Measurements from ENCODE around the gene PFKFB4. TPM values are rescaled to one million over a fixed set of nuclear protein-coding genes. Genes with fewer than 3 reads are reported as not detected.

PFKFB4 gene
- total RNA-seq, 1 donor from 2014 or later: 19.3 TPM

GRCh38 chr3:48528754-48529153 lies 27.8 kb downstream of the PFKFB4 start:
- TF ChIP-seq CTCF (conservative IDR thresholded peaks at IDR 0.05; ENCODE audit: low read depth, low read length): no peak
- no peak for DNase-seq (ENCODE audit: low read depth)
- H3K4me3 ChIP-seq (ENCODE audit: low read depth, low read length): no peak overlapping the region

DNA sequence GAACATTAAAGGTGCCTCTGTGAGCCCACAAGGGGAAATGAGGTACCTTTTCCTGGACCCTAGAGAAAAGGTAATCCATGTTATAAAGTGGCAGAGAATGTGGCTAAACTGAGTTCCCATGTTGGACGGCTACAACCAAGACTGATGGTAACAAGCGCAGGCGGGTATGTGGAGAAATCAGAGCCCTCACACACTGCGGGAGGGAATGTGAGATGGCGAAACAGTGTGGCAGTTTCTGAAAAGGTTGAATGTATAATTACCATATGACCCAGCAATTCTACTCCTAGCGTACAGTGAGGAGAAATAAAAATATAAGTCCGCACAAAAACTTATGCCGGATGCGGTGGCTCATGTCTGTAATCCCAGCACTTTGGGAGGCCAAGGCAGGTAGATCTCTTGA lies 28.6 kb downstream of the PFKFB4 start:
- H3K4me3 ChIP-seq (ENCODE audit: low read depth, low read length): no peak overlapping the region
- no peak for TF ChIP-seq CTCF (conservative IDR thresholded peaks at IDR 0.05; ENCODE audit: low read depth, low read length)
- no peak for DNase-seq (ENCODE audit: low read depth)

GRCh38 chr3:48524970-48525369 lies 31.6 kb downstream of the PFKFB4 start:
- no peak for DNase-seq (ENCODE audit: low read depth)
- TF ChIP-seq CTCF (conservative IDR thresholded peaks at IDR 0.05; ENCODE audit: low read depth, low read length): no peak

GRCh38 chr3:48521635-48522034 lies 35.0 kb downstream of the PFKFB4 start:
- DNase-seq (ENCODE audit: low read depth): no peak
- H3K4me3 ChIP-seq (ENCODE audit: low read depth, low read length): no peak overlapping the region
- TF ChIP-seq CTCF (conservative IDR thresholded peaks at IDR 0.05; ENCODE audit: low read depth, low read length): no peak

More at GRCh38 chr3:48524970-48525369, 31.6 kb downstream of the PFKFB4 start:
- no peak overlapping the region for H3K4me3 ChIP-seq (ENCODE audit: low read depth, low read length)

DNA sequence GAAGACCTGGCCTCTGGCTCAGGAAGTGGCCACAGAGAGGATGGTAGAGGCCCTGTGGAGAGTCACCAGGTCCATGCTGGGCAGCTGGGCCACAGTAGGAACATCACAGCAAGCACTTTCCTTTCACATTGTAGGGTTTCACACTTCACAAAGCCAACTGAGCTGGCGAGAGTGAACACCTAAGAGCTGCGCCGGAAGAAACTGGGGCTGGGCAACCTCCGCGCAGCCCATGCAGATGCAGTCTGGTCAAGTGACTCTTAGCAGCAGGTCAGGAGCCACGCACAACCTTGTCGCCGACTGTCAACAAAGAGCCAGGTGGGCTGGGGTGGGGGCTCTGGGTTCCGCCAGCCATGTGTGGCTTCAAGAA lies 37.3 kb downstream of the PFKFB4 start:
- no peak overlapping the region for H3K4me3 ChIP-seq (ENCODE audit: low read depth, low read length)
- TF ChIP-seq CTCF (conservative IDR thresholded peaks at IDR 0.05; ENCODE audit: low read depth, low read length): no peak
- DNase-seq (ENCODE audit: low read depth): no peak

DNA sequence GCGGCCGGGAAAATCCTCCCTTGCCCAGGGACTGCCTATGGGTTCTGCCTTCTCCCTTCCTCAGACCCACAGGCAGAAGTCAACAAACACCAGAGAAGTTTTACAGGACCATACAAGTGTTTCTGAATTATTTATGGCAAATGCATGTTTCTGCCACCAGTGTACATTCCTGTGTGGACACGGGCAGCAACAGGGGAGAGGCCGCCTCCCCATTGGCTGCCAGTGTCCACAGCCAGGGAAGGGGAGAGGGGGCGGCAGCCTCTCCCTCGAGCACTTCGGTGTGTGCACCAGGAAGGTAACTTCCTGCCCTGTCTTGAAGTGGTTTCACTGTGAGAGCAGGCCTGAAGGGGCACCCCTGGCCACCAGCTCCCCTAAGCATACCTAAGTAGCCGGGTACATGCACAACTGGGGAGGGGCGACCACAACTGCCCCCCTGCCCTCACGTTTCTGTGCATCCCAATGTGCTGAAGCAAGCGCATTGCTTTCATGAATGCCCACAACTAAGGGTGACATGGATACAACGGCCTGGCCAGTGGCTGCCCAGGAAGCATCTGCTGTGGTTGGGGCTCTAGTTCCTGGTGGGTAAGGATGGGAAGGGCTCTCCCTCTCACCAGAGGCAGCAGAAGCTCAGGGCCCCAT lies 37.8 kb downstream of the PFKFB4 start:
- no peak for TF ChIP-seq CTCF (conservative IDR thresholded peaks at IDR 0.05; ENCODE audit: low read depth, low read length)
- no peak for DNase-seq (ENCODE audit: low read depth)
- no peak overlapping the region for H3K4me3 ChIP-seq (ENCODE audit: low read depth, low read length)

DNA sequence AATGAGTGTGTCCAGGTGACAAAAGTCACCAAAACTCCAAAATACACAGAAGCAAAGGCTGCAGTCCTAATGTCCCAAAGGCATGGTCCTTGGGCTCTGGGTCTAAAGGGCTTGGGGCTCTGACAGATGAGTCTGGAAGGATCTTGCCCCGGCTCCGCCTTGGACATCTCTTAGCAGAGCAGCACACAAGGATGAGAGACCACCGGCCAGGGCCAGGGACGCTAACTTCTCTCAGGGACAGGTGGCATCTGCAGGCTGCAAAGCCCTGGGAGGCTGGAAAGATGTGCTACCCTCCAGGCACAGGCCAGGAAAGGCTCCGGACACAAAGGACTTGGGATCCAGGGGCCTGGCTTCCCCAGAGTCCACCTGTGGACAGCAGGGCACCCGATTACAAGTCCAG lies 38.5 kb downstream of the PFKFB4 start:
- no peak for DNase-seq (ENCODE audit: low read depth)
- no peak for TF ChIP-seq CTCF (conservative IDR thresholded peaks at IDR 0.05; ENCODE audit: low read depth, low read length)
- H3K4me3 ChIP-seq (ENCODE audit: low read depth, low read length): no peak overlapping the region
